K562 (cell line): Measurements from ENCODE around the gene MVB12B. TPM values are rescaled to one million over a fixed set of nuclear protein-coding genes. Genes with fewer than 3 reads are reported as not detected.

ENCODE experiments used
- ATAC-seq: fragments of 200-7000 bp; cut with Tn5 transposase; 3 replicates; pipeline ENCODE4 v1.9.1; 2020; ENCODE audit warnings: moderate library complexity
- BruUV-seq: library from RNA; stranded (reverse); fragments of 400-500 nt; replicated peaks from 2 replicates; lab custom pipeline; 2021; lab: Mats Ljungman, UMichigan
- CTCF ChIA-PET: fragments of 300-600 bp; formaldehyde crosslinking; extraction: SDS; loops from one replicate; lab custom pipeline; 2021; ENCODE audit warnings: low intra/inter-chr PET ratio; lab: Yijun Ruan, JAX
- POLR2A ChIA-PET: fragments of 300-600, 350-650 bp; sonication (Branson Sonifier 250); formaldehyde crosslinking; extraction: SDS; loops from one replicate; lab custom pipeline; 2021; ENCODE audit warnings: antibody characterized with exemption, inconsistent platforms; lab: Yijun Ruan, JAX
- DNase-seq, 4 experiments: peaks; one replicate each; pipeline versions ENCODE4 v3.0.0 to v3.0.0-alpha.2; 2011 to 2018; ENCODE audit warnings: low spot score in 3 of 4, mixed read lengths in 3 of 4; ENCODE audit errors: extremely low read depth in 1 of 4
- FAIRE-seq: peaks from 2 replicates; lab custom pipeline; 2011; peaks lifted over from hg19 to GRCh38; lab: Jason Lieb, UNC
- H2AFZ ChIP-seq: 2 replicates; pipeline ENCODE4 v1.6.0; 2011; ENCODE audit warnings: low read depth, low read length, control low read depth, inconsistent platforms
- H3K27ac ChIP-seq: fragments of 200-600 bp; 3 replicates; pipeline ENCODE4 v1.8.0; 2011; ENCODE audit warnings: low read depth, mild to moderate bottlenecking, control low read depth, inconsistent platforms, low read length, moderate library complexity, mixed read lengths; ENCODE audit errors: extremely low read depth
- H3K27me3 ChIP-seq, 2 experiments: fragments of 300-600 bp in 1 of 2; 2 replicates in 1 of 2; 3 replicates in 1 of 2; pipeline versions ENCODE4 v1.6.0 to v1.8.0; 2011; ENCODE audit warnings: inconsistent platforms in 2 of 2, low read length in 2 of 2, mild to moderate bottlenecking in 1 of 2, mixed read lengths in 1 of 2, moderate library complexity in 1 of 2; ENCODE audit not compliant: control insufficient read depth in 2 of 2, insufficient read depth in 2 of 2
- H3K36me3 ChIP-seq: fragments of 300-600 bp; 3 replicates; pipeline ENCODE4 v1.8.0; 2011; ENCODE audit warnings: mild to moderate bottlenecking, low read length, inconsistent platforms; ENCODE audit not compliant: control insufficient read depth, insufficient read depth
- H3K4me1 ChIP-seq, 2 experiments: fragments of 200-600 bp in 1 of 2; replicated peaks in 1 of 2; 2 replicates in 1 of 2; 3 replicates in 1 of 2; pipeline versions ENCODE4 v1.5.1 to v1.8.0; 2011; ENCODE audit warnings: inconsistent platforms in 2 of 2, low read length in 2 of 2, mild to moderate bottlenecking in 1 of 2, mixed read lengths in 1 of 2, moderate library complexity in 1 of 2; ENCODE audit not compliant: control insufficient read depth in 2 of 2, insufficient read depth in 2 of 2
- H3K4me2 ChIP-seq: 2 replicates; pipeline ENCODE4 v1.6.1; 2011; ENCODE audit warnings: low read length, control low read depth, inconsistent platforms, mixed read lengths; ENCODE audit not compliant: insufficient read depth
- H3K4me3 ChIP-seq: fragments of 200-600 bp; sonication (generic), shearing (Covaris generic); 2 replicates; pipeline ENCODE4 v1.5.1; 2016; ENCODE audit warnings: control low read depth, inconsistent platforms
- H3K79me2 ChIP-seq: fragments of 200-600 bp; 3 replicates; pipeline ENCODE4 v1.8.0; 2011; ENCODE audit warnings: low read length, inconsistent platforms; ENCODE audit not compliant: control insufficient read depth, insufficient read depth
- H3K9ac ChIP-seq, 2 experiments: 2 replicates each; pipeline versions ENCODE4 v1.6.0 to v1.6.1; 2011; ENCODE audit warnings: low read depth in 2 of 2, low read length in 2 of 2, control low read depth in 1 of 2, inconsistent platforms in 1 of 2, mild to moderate bottlenecking in 1 of 2, mixed read lengths in 1 of 2; ENCODE audit not compliant: insufficient read depth in 1 of 2
- H3K9me1 ChIP-seq: one replicate; pipeline ENCODE4 v1.6.0; 2011; ENCODE audit warnings: inconsistent platforms, mild to moderate bottlenecking, low read length, moderate library complexity; ENCODE audit not compliant: control insufficient read depth, insufficient read depth
- H3K9me3 ChIP-seq: replicated peaks from 2 replicates; pipeline ENCODE4 v1.5.1; 2011; ENCODE audit warnings: low read depth, low read length, inconsistent platforms; ENCODE audit not compliant: control insufficient read depth, insufficient read depth
- H4K20me1 ChIP-seq: replicated peaks from 2 replicates; pipeline ENCODE4 v1.6.1; 2011; ENCODE audit warnings: low read length, inconsistent platforms, mixed read lengths; ENCODE audit not compliant: control insufficient read depth, insufficient read depth
- NONO ChIP-seq, 2 experiments: fragments of 200-400 bp in 1 of 2; fragments of 450-650 bp in 1 of 2; formaldehyde crosslinking in 1 of 2; IDR thresholded peaks; 2 replicates each; pipeline ENCODE4 v1.6.1; 2017; ENCODE audit warnings: low read depth in 2 of 2, mild to moderate bottlenecking in 2 of 2, moderate library complexity in 2 of 2, low read length in 1 of 2
- RAD21 ChIP-seq, 2 experiments: fragments of 250-450 bp in 1 of 2; fragments of 450-650 bp in 1 of 2; sonication (Bioruptor Pico) in 1 of 2; formaldehyde crosslinking in 1 of 2; IDR thresholded peaks in 1 of 2; conservative IDR thresholded peaks in 1 of 2; 2 replicates each; pipeline versions ENCODE4 v1.4.0 to v1.8.0; 2020 to 2022; ENCODE audit warnings: mild to moderate bottlenecking in 2 of 2, moderate library complexity in 1 of 2
- SMAD1 ChIP-seq: fragments of 150-350 bp; IDR thresholded peaks from 2 replicates; pipeline ENCODE4 v1.6.1; 2014; ENCODE audit warnings: low read length, low read depth; ENCODE audit not compliant: partially characterized antibody
- ZNF561 ChIP-seq: fragments of 450-650 bp; formaldehyde crosslinking; conservative IDR thresholded peaks from 2 replicates; pipeline ENCODE4 v1.4.0; 2020; ENCODE audit warnings: mild to moderate bottlenecking, moderate library complexity
- WGBS: fragments of 100-300 bp; shearing (Covaris generic); methylation state at CpG from one replicate; pipeline ENCODE4 v1.1.6; 2016; ENCODE audit warnings: low coverage, mixed read lengths; ENCODE audit not compliant: insufficient coverage; ENCODE audit errors: missing lambda C conversion rate; 5-methylcytosine and 5-hydroxymethylcytosine counted together
- in situ Hi-C: fragments of 300-500 bp; cut with MboI; formaldehyde crosslinking; loops from 4 replicates; pipeline ENCODE4 v1.15.0; 2018; ENCODE audit warnings: inconsistent platforms, mixed read lengths
- intact Hi-C: fragments of 100-400 bp; cut with micrococcal nuclease; formaldehyde crosslinking; loops from 2 replicates; pipeline ENCODE4 v1.14.2; 2022
- polyA plus RNA-seq, 8 experiments: library from polyadenylated mRNA; depleted of rRNA in 4 of 8; stranded (reverse) in 5 of 8; unstranded in 3 of 8; fragments of >200 nt; fragmentation: Nextera tagmentation in 2 of 8; fragmentation: Illumina TruSeq in 1 of 8; extraction: Ambion mirVana in 2 of 8; extraction: Trizol in 1 of 8; gene quantifications; 2 replicates each; pipeline versions ENCODE4 v1.2.1 to v1.2.3, GENCODE V29; 2011 to 2014; ENCODE audit warnings: inconsistent platforms in 1 of 8, missing spikeins in 1 of 8
- total RNA-seq, 7 experiments: library from RNA; depleted of rRNA in 6 of 7; stranded (reverse); fragments of >200 nt in 6 of 7; fragmentation: Illumina TruSeq in 2 of 7; extraction: Trizol in 2 of 7; gene quantifications; 2 replicates each; pipeline versions ENCODE4 v1.2.1 to v1.2.3, GENCODE V29; 2011 to 2021; ENCODE audit warnings: low replicate concordance in 1 of 7
- TF ChIP-seq, protein P1 (sequence below), 2 experiments: fragments of 450-650 bp in 1 of 2; sonication (generic) in 1 of 2; formaldehyde crosslinking in 1 of 2; IDR thresholded peaks; 2 replicates each; pipeline versions ENCODE4 v1.7.1 to v1.9.0; 2016 to 2022; ENCODE audit warnings: inconsistent platforms in 1 of 2, mild to moderate bottlenecking in 1 of 2, missing genetic modification reagents in 1 of 2
- TF ChIP-seq, protein P2 (sequence below): fragments of 200-800 bp; sonication (Bioruptor generic); IDR thresholded peaks from 2 replicates; pipeline ENCODE4 v1.6.1; 2017; ENCODE audit warnings: missing genetic modification characterization, missing compliant biosample characterization
- TF ChIP-seq, protein P3 (sequence below): sonication (generic); formaldehyde crosslinking; IDR thresholded peaks from 2 replicates; pipeline ENCODE4 v1.8.1; 2023; ENCODE audit warnings: mild to moderate bottlenecking, missing genetic modification reagents, moderate library complexity

Gene MVB12B
- total and polyA plus RNA-seq, 9 of the 15 experiments (the other 6 are each of a cell fraction or from before 2014, with no cell fraction given) = not detected

DNA sequence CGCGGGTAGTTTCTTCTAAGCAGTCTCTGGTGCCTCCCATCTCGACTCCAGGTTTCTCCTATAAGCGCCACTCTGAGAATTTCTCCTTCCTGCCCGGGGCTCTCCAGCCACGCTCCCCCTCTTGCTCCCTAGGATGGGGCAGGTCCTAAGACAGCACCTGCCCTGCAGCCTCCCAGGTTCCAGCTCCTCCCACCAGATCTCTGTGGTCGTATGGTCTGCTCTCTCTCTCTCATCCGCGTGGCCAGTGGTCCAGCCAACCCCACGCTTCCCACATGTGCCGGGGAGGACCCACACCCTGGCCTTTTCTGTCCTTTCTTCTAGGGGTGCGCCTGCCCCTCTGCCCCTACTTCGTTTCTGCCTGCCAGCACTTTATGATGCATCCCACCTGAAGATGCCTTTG is 40.5 kb downstream of the MVB12B start:
- no peak for DNase-seq
- Histone ChIP-seq H3K9ac (no peak overlapping the region), H2AFZ (no peak overlapping the region), H3K4me2 (no peak overlapping the region), H3K4me3 (no peak overlapping the region)
- no TSS peak for BruUV-seq
- POLR2A ChIA-PET = interaction anchor here (0.7 kb wide), 1 partner anchor 17 kb away, joined by 3 read pairs; no protein-coding TSS in a partner anchor
- no peak for ATAC-seq
- no peak for FAIRE-seq
- TF ChIP-seq, protein P1, sequence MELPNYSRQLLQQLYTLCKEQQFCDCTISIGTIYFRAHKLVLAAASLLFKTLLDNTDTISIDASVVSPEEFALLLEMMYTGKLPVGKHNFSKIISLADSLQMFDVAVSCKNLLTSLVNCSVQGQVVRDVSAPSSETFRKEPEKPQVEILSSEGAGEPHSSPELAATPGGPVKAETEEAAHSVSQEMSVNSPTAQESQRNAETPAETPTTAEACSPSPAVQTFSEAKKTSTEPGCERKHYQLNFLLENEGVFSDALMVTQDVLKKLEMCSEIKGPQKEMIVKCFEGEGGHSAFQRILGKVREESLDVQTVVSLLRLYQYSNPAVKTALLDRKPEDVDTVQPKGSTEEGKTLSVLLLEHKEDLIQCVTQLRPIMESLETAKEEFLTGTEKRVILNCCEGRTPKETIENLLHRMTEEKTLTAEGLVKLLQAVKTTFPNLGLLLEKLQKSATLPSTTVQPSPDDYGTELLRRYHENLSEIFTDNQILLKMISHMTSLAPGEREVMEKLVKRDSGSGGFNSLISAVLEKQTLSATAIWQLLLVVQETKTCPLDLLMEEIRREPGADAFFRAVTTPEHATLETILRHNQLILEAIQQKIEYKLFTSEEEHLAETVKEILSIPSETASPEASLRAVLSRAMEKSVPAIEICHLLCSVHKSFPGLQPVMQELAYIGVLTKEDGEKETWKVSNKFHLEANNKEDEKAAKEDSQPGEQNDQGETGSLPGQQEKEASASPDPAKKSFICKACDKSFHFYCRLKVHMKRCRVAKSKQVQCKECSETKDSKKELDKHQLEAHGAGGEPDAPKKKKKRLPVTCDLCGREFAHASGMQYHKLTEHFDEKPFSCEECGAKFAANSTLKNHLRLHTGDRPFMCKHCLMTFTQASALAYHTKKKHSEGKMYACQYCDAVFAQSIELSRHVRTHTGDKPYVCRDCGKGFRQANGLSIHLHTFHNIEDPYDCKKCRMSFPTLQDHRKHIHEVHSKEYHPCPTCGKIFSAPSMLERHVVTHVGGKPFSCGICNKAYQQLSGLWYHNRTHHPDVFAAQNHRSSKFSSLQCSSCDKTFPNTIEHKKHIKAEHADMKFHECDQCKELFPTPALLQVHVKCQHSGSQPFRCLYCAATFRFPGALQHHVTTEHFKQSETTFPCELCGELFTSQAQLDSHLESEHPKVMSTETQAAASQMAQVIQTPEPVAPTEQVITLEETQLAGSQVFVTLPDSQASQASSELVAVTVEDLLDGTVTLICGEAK (IDR thresholded peaks at IDR 0.05) = no peak
- TF ChIP-seq, protein P1 (CRISPR knock-in tag; IDR thresholded peaks at IDR 0.05) = no peak
- TF ChIP-seq, protein P2, sequence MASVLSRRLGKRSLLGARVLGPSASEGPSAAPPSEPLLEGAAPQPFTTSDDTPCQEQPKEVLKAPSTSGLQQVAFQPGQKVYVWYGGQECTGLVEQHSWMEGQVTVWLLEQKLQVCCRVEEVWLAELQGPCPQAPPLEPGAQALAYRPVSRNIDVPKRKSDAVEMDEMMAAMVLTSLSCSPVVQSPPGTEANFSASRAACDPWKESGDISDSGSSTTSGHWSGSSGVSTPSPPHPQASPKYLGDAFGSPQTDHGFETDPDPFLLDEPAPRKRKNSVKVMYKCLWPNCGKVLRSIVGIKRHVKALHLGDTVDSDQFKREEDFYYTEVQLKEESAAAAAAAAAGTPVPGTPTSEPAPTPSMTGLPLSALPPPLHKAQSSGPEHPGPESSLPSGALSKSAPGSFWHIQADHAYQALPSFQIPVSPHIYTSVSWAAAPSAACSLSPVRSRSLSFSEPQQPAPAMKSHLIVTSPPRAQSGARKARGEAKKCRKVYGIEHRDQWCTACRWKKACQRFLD = no peak
- TF ChIP-seq NONO (IDR thresholded peaks at IDR 0.05; ENCODE audit: low read depth in 2 of 2, low read length in 1 of 2) (no peak), RAD21 (CRISPR knock-in tag; conservative IDR thresholded peaks at IDR 0.05 in 1 of 2, IDR thresholded peaks at IDR 0.05 in 1 of 2) (no peak), SMAD1 (no peak), ZNF561 (CRISPR knock-in tag) (no peak)
- TF ChIP-seq, protein P3, sequence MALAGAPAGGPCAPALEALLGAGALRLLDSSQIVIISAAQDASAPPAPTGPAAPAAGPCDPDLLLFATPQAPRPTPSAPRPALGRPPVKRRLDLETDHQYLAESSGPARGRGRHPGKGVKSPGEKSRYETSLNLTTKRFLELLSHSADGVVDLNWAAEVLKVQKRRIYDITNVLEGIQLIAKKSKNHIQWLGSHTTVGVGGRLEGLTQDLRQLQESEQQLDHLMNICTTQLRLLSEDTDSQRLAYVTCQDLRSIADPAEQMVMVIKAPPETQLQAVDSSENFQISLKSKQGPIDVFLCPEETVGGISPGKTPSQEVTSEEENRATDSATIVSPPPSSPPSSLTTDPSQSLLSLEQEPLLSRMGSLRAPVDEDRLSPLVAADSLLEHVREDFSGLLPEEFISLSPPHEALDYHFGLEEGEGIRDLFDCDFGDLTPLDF (CRISPR knock-in tag) = no peak
- TF ChIP-seq, all 486 proteins: peak for 0
- H3K79me2 ChIP-seq = no peaks in the 10 kb centered on the region
- no peaks in the 10 kb centered on the region for H3K9me3 ChIP-seq
- CTCF ChIA-PET = no interaction called here
- intact Hi-C loops (no loop called here), in situ Hi-C loops (no loop called here)
- H3K36me3 ChIP-seq = no peaks in the 10 kb centered on the region
- H4K20me1 ChIP-seq = no peaks in the 10 kb centered on the region
- 1% methylated on average over 13 of the region's 13 CpGs for WGBS
- H3K9me1 ChIP-seq = no peaks in the 10 kb centered on the region
- H3K27me3 ChIP-seq = peaks cover 0 to 22% of the 10 kb centered on the region in 2 experiments; a peak in 4 of 5 replicates
- no peaks in the 10 kb centered on the region for H3K4me1 ChIP-seq
- H3K27ac ChIP-seq = no peak overlapping the region
